Measurements from ENCODE around the gene UBE2O.

DNA sequence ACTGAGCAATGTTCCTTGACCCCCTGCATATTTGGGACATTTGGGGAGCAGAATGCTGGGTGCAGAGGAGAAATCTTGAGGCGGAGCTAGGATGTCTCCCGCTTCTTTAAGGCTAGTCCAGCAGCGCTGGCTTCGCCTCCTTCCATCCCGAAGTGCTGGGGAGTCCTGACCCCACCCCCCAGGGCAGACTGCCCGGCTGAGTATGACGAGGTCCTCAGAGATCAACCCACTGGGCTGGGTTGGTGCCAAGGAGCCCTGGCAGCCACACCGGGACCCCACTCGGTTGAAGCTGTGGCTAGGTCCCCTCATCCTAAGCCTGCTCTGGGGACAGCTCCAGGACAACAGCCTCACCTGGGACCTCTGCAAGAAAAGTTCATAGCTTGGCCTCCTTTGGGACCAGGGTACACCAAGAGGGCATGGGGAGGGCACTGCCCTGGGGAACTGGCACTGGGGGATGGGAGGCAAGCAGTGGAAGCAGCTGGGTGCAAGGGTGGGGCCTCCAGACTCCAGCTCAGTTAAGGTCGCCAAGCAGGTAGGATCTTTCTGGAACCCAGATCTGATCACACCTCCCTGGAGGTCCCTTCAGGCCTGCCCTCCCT is 37.3 kb upstream of the UBE2O start:
- TF ChIP-seq CTCF (IDR thresholded peaks at IDR 0.05; ENCODE audit: low read length): no peak
- TF ChIP-seq EZH2 (IDR thresholded peaks at IDR 0.05; ENCODE audit: borderline replicate concordance, low read length): no peak

Data from OCI-LY1 (cell line).